ENCODE data around the gene HMGCR.

DNA sequence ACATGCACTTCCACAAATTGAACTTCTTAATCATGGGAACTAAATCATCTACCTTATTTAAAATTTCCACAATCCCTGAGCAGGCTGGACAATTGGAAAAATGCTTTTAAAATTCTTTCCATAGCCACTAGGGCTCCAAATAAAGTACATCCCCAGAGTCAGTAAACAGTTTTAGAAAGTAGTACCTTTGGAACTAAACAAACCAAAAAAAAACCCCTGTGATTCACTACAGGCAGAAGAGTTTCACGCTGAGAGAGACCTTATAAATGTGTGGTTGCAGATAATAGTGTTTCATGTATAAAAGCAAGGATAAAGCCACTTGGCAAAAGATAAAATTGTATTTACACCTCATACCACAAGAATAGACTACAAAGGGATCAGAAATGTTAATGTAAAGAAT lies 11.8 kb upstream of the HMGCR start:
- no peak for TF ChIP-seq POLR2AphosphoS5 (IDR thresholded peaks at IDR 0.05; ENCODE audit: borderline replicate concordance, low read depth, low read length)
- no peak for TF ChIP-seq EZH2 (IDR thresholded peaks at IDR 0.05)
